AG10803 (cell line): ENCODE results near the gene SLC12A1.

Experiments used
- DNase-seq: peaks from one replicate; pipeline ENCODE4 v3.0.0; 2010; ENCODE audit warnings: low read depth
- H3K4me3 ChIP-seq: 2 replicates; pipeline ENCODE4 v1.5.1; 2011; ENCODE audit warnings: mild to moderate bottlenecking, low read length, control low read depth
- CTCF ChIP-seq: conservative IDR thresholded peaks from 2 replicates; pipeline ENCODE4 v1.5.1; 2011; ENCODE audit warnings: mild to moderate bottlenecking, low read length, control low read depth, inconsistent platforms

The SLC12A1 gene

GRCh38 chr15:48177766-48178647 lies 28.1 kb upstream of the SLC12A1 start, which contains the start of gene MYEF2:
TSS of gene MYEF2 (minus strand) at chr15:48178295. CDS start at chr15:48178237, 58 bp downstream.
- TF ChIP-seq CTCF, result no peak
- peak; percentile 62 for DNase-seq
- peak within 1 kb of the TSS; percentile 63 for H3K4me3 ChIP-seq

DNA sequence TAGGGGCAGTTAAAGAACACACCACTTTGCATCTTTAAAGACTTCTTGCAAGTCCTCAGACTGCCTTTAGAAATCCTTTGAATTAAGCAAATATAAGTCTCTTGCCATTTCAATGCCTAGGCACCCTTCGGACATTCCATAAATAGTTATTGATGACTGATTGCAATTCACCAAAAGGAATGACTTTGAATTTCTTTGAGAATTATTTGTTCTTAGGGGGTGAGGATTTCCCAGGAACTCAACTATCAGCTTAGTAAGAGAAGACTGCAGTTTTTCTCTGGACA lies 27.5 kb upstream of the SLC12A1 start:
- no peak for TF ChIP-seq CTCF
- peak overlapping the region; percentile 63 for H3K4me3 ChIP-seq
- no peak for DNase-seq

GRCh38 chr15:48182749-48183148 lies 23.4 kb upstream of the SLC12A1 start:
- TF ChIP-seq CTCF, result no peak
- DNase-seq, result no peak
- no peak overlapping the region for H3K4me3 ChIP-seq

DNA sequence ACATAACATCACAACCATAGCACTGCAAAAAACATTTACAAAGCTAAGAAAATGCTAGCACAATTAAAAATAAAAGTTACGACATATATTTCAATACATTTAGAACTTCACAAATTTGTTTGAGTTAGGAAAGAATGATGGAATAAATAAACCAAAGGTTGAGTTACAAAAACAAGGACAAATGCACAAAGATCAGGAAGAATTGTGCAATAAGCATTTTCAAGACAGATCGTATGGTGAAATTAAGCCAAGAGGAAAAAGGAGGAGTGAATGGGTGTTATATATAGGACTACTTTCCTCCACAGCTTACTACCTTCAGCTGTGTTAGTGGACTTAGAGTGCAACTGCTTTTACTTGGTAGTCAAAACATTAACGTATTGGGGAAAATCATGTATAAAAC lies 20.6 kb upstream of the SLC12A1 start:
- no peak for DNase-seq
- no peak overlapping the region for H3K4me3 ChIP-seq
- no peak for TF ChIP-seq CTCF

DNA sequence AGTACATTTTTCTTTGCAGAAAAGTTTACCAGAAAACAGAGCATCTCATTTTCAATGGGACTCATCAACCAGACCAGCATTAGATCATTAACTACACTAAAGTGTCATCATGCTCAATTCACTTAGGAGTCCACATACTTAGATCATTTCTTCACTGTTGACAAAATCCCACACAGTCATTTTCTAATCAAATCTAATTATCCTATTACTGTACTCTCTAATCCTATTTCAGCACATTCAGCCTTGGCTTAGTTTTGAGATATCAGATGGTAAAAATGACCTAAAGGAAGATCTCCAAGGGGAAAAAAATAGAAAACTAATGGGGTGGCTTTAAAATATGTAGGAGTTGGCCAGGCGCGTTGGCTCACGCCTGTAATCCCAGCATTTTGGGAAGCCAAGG lies 19.8 kb upstream of the SLC12A1 start:
- H3K4me3 ChIP-seq, result no peak overlapping the region
- DNase-seq, result no peak
- TF ChIP-seq CTCF, result no peak

DNA sequence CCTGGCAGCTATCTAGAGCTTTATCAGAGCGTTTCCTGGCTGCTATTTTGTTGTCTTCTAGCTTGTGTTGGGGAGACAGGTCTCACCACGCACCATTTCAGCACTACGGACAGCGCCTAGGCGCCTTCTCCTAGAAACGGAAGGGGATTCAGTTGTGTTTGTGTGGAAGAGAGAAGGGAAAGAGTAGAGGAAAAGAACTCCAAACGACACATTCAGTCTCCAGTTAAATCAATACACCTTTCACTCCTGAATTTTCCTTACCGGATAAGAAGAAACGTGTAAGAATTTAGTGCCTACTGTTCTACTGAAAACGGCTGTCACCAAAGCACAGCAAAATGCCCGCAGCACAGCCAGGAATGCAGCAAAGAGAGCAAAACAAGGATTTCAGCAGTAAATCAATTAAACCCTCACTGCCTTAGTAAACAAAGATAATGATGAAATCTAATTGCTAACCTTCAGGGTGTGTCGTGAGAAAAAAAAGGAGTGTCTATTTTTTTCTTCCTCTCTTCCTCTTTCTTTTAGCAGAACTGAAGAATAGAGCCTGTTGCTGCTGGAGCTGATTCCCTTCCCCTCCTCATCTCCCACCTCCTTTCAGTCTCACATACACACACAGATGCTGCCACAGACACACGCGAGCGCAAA lies 15.0 kb upstream of the SLC12A1 start:
- DNase-seq, result peak; percentile 50
- TF ChIP-seq CTCF, result no peak
- H3K4me3 ChIP-seq, result no peak overlapping the region
